H1 (cell line): ENCODE results near the gene MMP15. TPM values are rescaled to one million over a fixed set of nuclear protein-coding genes. Genes with fewer than 3 reads are reported as not detected.

ENCODE experiments used
- CTCF ChIA-PET: fragments of 300-600 bp; sonication (Branson Sonifier 250); formaldehyde crosslinking; loops from one replicate; lab custom pipeline; 2021; ENCODE audit not compliant: partially characterized antibody; lab: Charles Lee
- POLR2A ChIA-PET: fragments of 300-600 bp; sonication (Branson Sonifier 250); formaldehyde crosslinking; loops from one replicate; lab custom pipeline; 2021; ENCODE audit warnings: inconsistent platforms; ENCODE audit not compliant: partially characterized antibody; lab: Charles Lee
- DNase-seq, 2 experiments: peaks; one replicate each; pipeline versions ENCODE4 v3.0.0 to v3.0.0-alpha.2; 2010 to 2022; ENCODE audit warnings: low spot score in 2 of 2, low read depth in 1 of 2, mixed read lengths in 1 of 2
- FAIRE-seq: peaks from 2 replicates; lab custom pipeline; 2011; peaks lifted over from hg19 to GRCh38; lab: Jason Lieb, UNC
- H2AFZ ChIP-seq: 2 replicates; pipeline ENCODE4 v1.8.1; 2012; ENCODE audit warnings: low read length, inconsistent platforms
- H2AK5ac ChIP-seq: 2 replicates; pipeline ENCODE4 v1.6.1; 2013; ENCODE audit warnings: low read depth, low read length
- H2BK120ac ChIP-seq: replicated peaks from 2 replicates; pipeline ENCODE3; 2013; ENCODE audit warnings: low read depth, low read length, inconsistent platforms
- H2BK12ac ChIP-seq: 2 replicates; pipeline ENCODE4 v1.6.1; 2013; ENCODE audit warnings: low read depth, low read length
- H2BK15ac ChIP-seq: 2 replicates; pipeline ENCODE4 v1.6.1; 2013; ENCODE audit warnings: low read length
- H2BK20ac ChIP-seq: 2 replicates; pipeline ENCODE4 v1.6.1; 2013; ENCODE audit warnings: low read length
- H2BK5ac ChIP-seq: 2 replicates; pipeline ENCODE4 v1.6.1; 2013; ENCODE audit warnings: low read depth, low read length
- H3K14ac ChIP-seq: 2 replicates; pipeline ENCODE4 v1.6.1; 2013; ENCODE audit warnings: inconsistent platforms; ENCODE audit not compliant: insufficient read length
- H3K18ac ChIP-seq: 2 replicates; pipeline ENCODE4 v1.6.1; 2013; ENCODE audit warnings: low read length; ENCODE audit errors: extremely low read depth
- H3K23ac ChIP-seq: 2 replicates; pipeline ENCODE4 v1.6.1; 2013; ENCODE audit warnings: inconsistent platforms; ENCODE audit not compliant: insufficient read length
- H3K23me2 ChIP-seq: 2 replicates; pipeline ENCODE4 v1.6.1; 2013; ENCODE audit warnings: low read depth, low read length
- H3K27ac ChIP-seq: 2 replicates; pipeline ENCODE4 v1.6.1; 2011; ENCODE audit warnings: low read depth, low read length, inconsistent platforms
- H3K27me3 ChIP-seq, 4 experiments: replicated peaks in 1 of 4; 1 replicate in 1 of 4; 2 replicates in 3 of 4; pipeline versions ENCODE4 v1.6.1 to v1.8.1; 2011 to 2013; ENCODE audit warnings: low read length in 3 of 4, mild to moderate bottlenecking in 3 of 4, inconsistent platforms in 2 of 4, mixed read lengths in 2 of 4, moderate library complexity in 1 of 4; ENCODE audit not compliant: control insufficient read depth in 3 of 4, insufficient read depth in 3 of 4; ENCODE audit errors: extremely low read depth in 1 of 4
- H3K36me3 ChIP-seq, 4 experiments: 2 replicates each; pipeline versions ENCODE4 v1.6.1 to v1.8.1; 2011 to 2013; ENCODE audit warnings: mild to moderate bottlenecking in 4 of 4, low read length in 3 of 4, moderate library complexity in 2 of 4, control low read depth in 1 of 4, inconsistent platforms in 1 of 4; ENCODE audit not compliant: insufficient read depth in 4 of 4, control insufficient read depth in 2 of 4
- H3K4ac ChIP-seq: replicated peaks from 2 replicates; pipeline ENCODE3; 2013; ENCODE audit warnings: low read length, low read depth, mixed read lengths, inconsistent platforms; ENCODE audit not compliant: insufficient read length
- H3K4me1 ChIP-seq, 4 experiments: replicated peaks in 1 of 4; 1 replicate in 1 of 4; 2 replicates in 3 of 4; pipeline versions ENCODE4 v1.6.1 to v1.8.1; 2011 to 2013; ENCODE audit warnings: low read length in 3 of 4, inconsistent platforms in 2 of 4, mixed read lengths in 1 of 4; ENCODE audit not compliant: insufficient read depth in 4 of 4, control insufficient read depth in 3 of 4
- H3K4me2 ChIP-seq, 2 experiments: 2 replicates each; pipeline versions ENCODE4 v1.6.1 to v1.8.1; 2011 to 2013; ENCODE audit warnings: low read depth in 2 of 2, low read length in 2 of 2, control low read depth in 1 of 2, inconsistent platforms in 1 of 2, mild to moderate bottlenecking in 1 of 2; ENCODE audit not compliant: insufficient read depth in 1 of 2
- H3K4me3 ChIP-seq, 4 experiments: fragments of 200-600, 300-600 bp in 1 of 4; sonication (generic), shearing (Covaris generic), sonication (Bioruptor Twin) in 1 of 4; 2 replicates each; pipeline versions ENCODE4 v1.5.1 to v1.8.1; 2011 to 2016; ENCODE audit warnings: low read length in 4 of 4, low read depth in 3 of 4, control low read depth in 2 of 4, inconsistent platforms in 2 of 4, mild to moderate bottlenecking in 2 of 4, mixed read lengths in 1 of 4, moderate library complexity in 1 of 4; ENCODE audit not compliant: insufficient read depth in 2 of 4; ENCODE audit errors: extremely low read depth in 1 of 4
- H3K56ac ChIP-seq: replicated peaks from 2 replicates; pipeline ENCODE3; 2013; ENCODE audit warnings: low read depth, mild to moderate bottlenecking, mixed read lengths, low read length, inconsistent platforms; ENCODE audit not compliant: insufficient read length
- H3K79me1 ChIP-seq: 2 replicates; pipeline ENCODE4 v1.6.1; 2013; ENCODE audit warnings: low read depth, low read length, control low read depth
- H3K79me2 ChIP-seq, 2 experiments: 2 replicates each; pipeline versions ENCODE4 v1.6.1 to v1.8.1; 2012 to 2013; ENCODE audit warnings: low read length in 2 of 2, mild to moderate bottlenecking in 2 of 2, inconsistent platforms in 1 of 2; ENCODE audit not compliant: insufficient read depth in 2 of 2, control insufficient read depth in 1 of 2
- H3K9ac ChIP-seq, 4 experiments: replicated peaks in 1 of 4; 1 replicate in 1 of 4; 2 replicates in 3 of 4; pipeline versions ENCODE4 v1.6.1 to v1.8.1; 2011 to 2013; ENCODE audit warnings: low read depth in 3 of 4, low read length in 3 of 4, control low read depth in 2 of 4, mild to moderate bottlenecking in 2 of 4, moderate library complexity in 2 of 4, inconsistent platforms in 1 of 4; ENCODE audit errors: extremely low read depth in 1 of 4
- H3K9me3 ChIP-seq, 2 experiments: 2 replicates each; pipeline versions ENCODE4 v1.6.1 to v1.8.1; 2012 to 2013; ENCODE audit warnings: mild to moderate bottlenecking in 2 of 2, moderate library complexity in 2 of 2, control low read depth in 1 of 2, inconsistent platforms in 1 of 2, low read depth in 1 of 2, low read length in 1 of 2, mixed read lengths in 1 of 2; ENCODE audit not compliant: insufficient read depth in 2 of 2
- H4K20me1 ChIP-seq, 2 experiments: replicated peaks in 1 of 2; 2 replicates each; pipeline versions ENCODE3 to v1.8.1; 2011 to 2013; ENCODE audit warnings: inconsistent platforms in 2 of 2, low read length in 2 of 2, mild to moderate bottlenecking in 1 of 2; ENCODE audit not compliant: insufficient read depth in 2 of 2, control insufficient read depth in 1 of 2
- H4K5ac ChIP-seq: 2 replicates; pipeline ENCODE4 v1.6.1; 2013; ENCODE audit warnings: low read length, low read depth, mixed read lengths, inconsistent platforms; ENCODE audit not compliant: insufficient read length
- H4K8ac ChIP-seq: 2 replicates; pipeline ENCODE4 v1.8.0; 2013; ENCODE audit warnings: mild to moderate bottlenecking, moderate library complexity, low read length, inconsistent platforms; ENCODE audit not compliant: insufficient read depth; ENCODE audit errors: extremely low read depth
- H4K91ac ChIP-seq: replicated peaks from 2 replicates; pipeline ENCODE3; 2013; ENCODE audit warnings: low read length, mixed read lengths, inconsistent platforms; ENCODE audit not compliant: insufficient read length
- ATF3 ChIP-seq: IDR thresholded peaks from 2 replicates; pipeline ENCODE4 v1.6.1; 2011; ENCODE audit warnings: low read depth, mild to moderate bottlenecking, low read length; ENCODE audit not compliant: insufficient read depth
- BACH1 ChIP-seq: IDR thresholded peaks from 2 replicates; pipeline ENCODE4 v1.6.1; 2012; ENCODE audit warnings: low read length, improper control_type of control experiment
- CBX8 ChIP-seq: fragments of 300-800, 300-1000 bp; sonication (generic); IDR thresholded peaks from 2 replicates; pipeline ENCODE4 v1.7.1; 2016; ENCODE audit warnings: low read depth, low read length, borderline replicate concordance
- E2F6 ChIP-seq: IDR thresholded peaks from 2 replicates; pipeline ENCODE4 v1.6.1; 2012; ENCODE audit warnings: inconsistent platforms
- EGR1 ChIP-seq: IDR thresholded peaks from 2 replicates; pipeline ENCODE4 v1.6.1; 2011; ENCODE audit warnings: low read depth, low read length, borderline replicate concordance
- GABPA ChIP-seq: IDR thresholded peaks from 2 replicates; pipeline ENCODE4 v1.6.1; 2011; ENCODE audit warnings: mild to moderate bottlenecking, low read length, moderate library complexity, borderline replicate concordance; ENCODE audit not compliant: insufficient read depth
- HDAC2 ChIP-seq, 2 experiments: fragments of 300-600 bp in 1 of 2; sonication (generic) in 1 of 2; IDR thresholded peaks; 2 replicates each; pipeline ENCODE4 v1.6.1; 2011 to 2012; ENCODE audit warnings: low read depth in 2 of 2, low read length in 2 of 2, mild to moderate bottlenecking in 2 of 2, moderate library complexity in 2 of 2, borderline replicate concordance in 1 of 2, inconsistent platforms in 1 of 2
- RAD21 ChIP-seq, 2 experiments: IDR thresholded peaks in 1 of 2; conservative IDR thresholded peaks in 1 of 2; 2 replicates each; pipeline ENCODE4 v1.6.1; 2011; ENCODE audit warnings: low read depth in 2 of 2, low read length in 2 of 2, improper control_type of control experiment in 1 of 2, inconsistent platforms in 1 of 2, mild to moderate bottlenecking in 1 of 2, moderate library complexity in 1 of 2
- WGBS, 2 experiments: shearing (Covaris generic) in 1 of 2; methylation state at CpG; one replicate each; pipeline versions ENCODE4 v1.1.6 to v1.1.7; 2013 to 2015; ENCODE audit warnings: low lambda C conversion rate in 2 of 2, mixed read lengths in 2 of 2, inconsistent platforms in 1 of 2, low coverage in 1 of 2, missing lambda C conversion rate in 1 of 2; ENCODE audit not compliant: insufficient replicate concordance in 2 of 2, insufficient coverage in 1 of 2, insufficient read length in 1 of 2; ENCODE audit errors: extremely low coverage in 1 of 2, missing lambda C conversion rate in 1 of 2; 5-methylcytosine and 5-hydroxymethylcytosine counted together
- polyA plus RNA-seq, 7 experiments: library from polyadenylated mRNA; depleted of rRNA in 3 of 7; stranded (reverse) in 5 of 7; unstranded in 2 of 7; fragments of >200 nt in 5 of 7; fragments of 200-250 nt in 2 of 7; gene quantifications; 1 replicate in 5 of 7; 2 replicates in 1 of 7; 4 replicates in 1 of 7; pipeline versions ENCODE4 v1.2.1 to v1.2.3, GENCODE V29; 2011 to 2013; ENCODE audit warnings: missing spikeins in 2 of 7, mixed read lengths in 2 of 7
- total RNA-seq: library from RNA; stranded (reverse); fragmentation: NEBNext Ultra II Directional; extraction: Animal tissue kit (Norgen Biotek cat#: 25700); gene quantifications from 2 replicates; pipeline ENCODE4 v1.2.1, GENCODE V29; 2021

Gene MMP15
- total and polyA plus RNA-seq, 2 of the 8 experiments (the other 6 are each of a cell fraction or from before 2014, with no cell fraction given), result 38.5 to 42.2 TPM

GRCh38 chr16:58034774-58035173, 9.2 kb downstream of the MMP15 start:
- H3K4ac ChIP-seq, result no peak overlapping the region
- H3K79me1 ChIP-seq, result peaks cover 22% of the 10 kb centered on the region
- no peak overlapping the region for H3K14ac ChIP-seq
- no peak overlapping the region for H4K91ac ChIP-seq
- no peak overlapping the region for H3K4me2 ChIP-seq
- H4K8ac ChIP-seq, result no peak overlapping the region; the same call in 1 of the 2 replicates
- H3K79me2 ChIP-seq, result peaks cover 0 to 34% of the 10 kb centered on the region in 2 experiments; a peak in 2 of 4 replicates
- no peak for TF ChIP-seq CBX8
- TF ChIP-seq E2F6, result no peak
- TF ChIP-seq HDAC2 (IDR thresholded peaks at IDR 0.05; ENCODE audit: borderline replicate concordance in 1 of 2, low read depth in 2 of 2, low read length in 2 of 2), result no peak
- TF ChIP-seq BACH1, result no peak
- TF ChIP-seq ATF3, result no peak
- TF ChIP-seq RAD21 (IDR thresholded peaks at IDR 0.05 in 1 of 2, conservative IDR thresholded peaks at IDR 0.05 in 1 of 2; ENCODE audit: low read depth in 2 of 2, low read length in 2 of 2), result no peak
- no peak for TF ChIP-seq GABPA
- TF ChIP-seq EGR1, result no peak
- FAIRE-seq (no peak), DNase-seq (no peak)
- no peak overlapping the region for H2BK5ac ChIP-seq
- H3K9ac ChIP-seq, result no peak overlapping the region
- H3K23me2 ChIP-seq, result no peaks in the 10 kb centered on the region
- no peak overlapping the region for H3K56ac ChIP-seq
- 94% methylated on average over 11 of the region's 11 CpGs; no CpG with 5 or more reads in 1 of the 2 experiments for WGBS, 2 experiments
- H2AK5ac ChIP-seq, result no peak overlapping the region
- peaks cover 0 to 6% (median 4%) of the 10 kb centered on the region in 4 experiments; a peak in 3 of 7 replicates for H3K4me1 ChIP-seq
- H2BK20ac ChIP-seq, result no peak overlapping the region
- no peak overlapping the region for H3K23ac ChIP-seq
- peaks cover 10 to 36% of the 10 kb centered on the region in 2 experiments for H4K20me1 ChIP-seq
- H3K18ac ChIP-seq, result no peak overlapping the region
- CTCF ChIA-PET, result interaction anchor here (0.5 to 19.9 kb wide), 12 partner anchors 9 to 516 kb away, joined by 3 to 362 read pairs (median 8); partner anchors contain the start of gene CFAP20
- H3K27me3 ChIP-seq, result no peaks in the 10 kb centered on the region
- H3K36me3 ChIP-seq, result peaks cover 2 to 16% (median 5%) of the 10 kb centered on the region in 4 experiments; a peak in 5 of 8 replicates
- H3K27ac ChIP-seq, result no peak overlapping the region
- no peak overlapping the region for H2BK15ac ChIP-seq
- no peaks in the 10 kb centered on the region for H3K9me3 ChIP-seq
- no peak overlapping the region for H2BK12ac ChIP-seq
- H2BK120ac ChIP-seq, result no peak overlapping the region
- no peak overlapping the region for H3K4me3 ChIP-seq
- no peak overlapping the region for H2AFZ ChIP-seq
- no peak overlapping the region for H4K5ac ChIP-seq
- POLR2A ChIA-PET, result interaction anchor here (1.0 kb wide), 1 partner anchor 9 kb away, joined by 4 read pairs; the partner anchor contains the start of gene MMP15
